GM19099 (cell line): ENCODE measurements around the gene NCK2.

Experiments
- POLR2A ChIP-seq: IDR thresholded peaks from 3 replicates; pipeline ENCODE4 v1.6.1; 2011; ENCODE audit warnings: low read depth; ENCODE audit not compliant: insufficient read length; ENCODE audit errors: extremely low read depth

Gene NCK2

DNA sequence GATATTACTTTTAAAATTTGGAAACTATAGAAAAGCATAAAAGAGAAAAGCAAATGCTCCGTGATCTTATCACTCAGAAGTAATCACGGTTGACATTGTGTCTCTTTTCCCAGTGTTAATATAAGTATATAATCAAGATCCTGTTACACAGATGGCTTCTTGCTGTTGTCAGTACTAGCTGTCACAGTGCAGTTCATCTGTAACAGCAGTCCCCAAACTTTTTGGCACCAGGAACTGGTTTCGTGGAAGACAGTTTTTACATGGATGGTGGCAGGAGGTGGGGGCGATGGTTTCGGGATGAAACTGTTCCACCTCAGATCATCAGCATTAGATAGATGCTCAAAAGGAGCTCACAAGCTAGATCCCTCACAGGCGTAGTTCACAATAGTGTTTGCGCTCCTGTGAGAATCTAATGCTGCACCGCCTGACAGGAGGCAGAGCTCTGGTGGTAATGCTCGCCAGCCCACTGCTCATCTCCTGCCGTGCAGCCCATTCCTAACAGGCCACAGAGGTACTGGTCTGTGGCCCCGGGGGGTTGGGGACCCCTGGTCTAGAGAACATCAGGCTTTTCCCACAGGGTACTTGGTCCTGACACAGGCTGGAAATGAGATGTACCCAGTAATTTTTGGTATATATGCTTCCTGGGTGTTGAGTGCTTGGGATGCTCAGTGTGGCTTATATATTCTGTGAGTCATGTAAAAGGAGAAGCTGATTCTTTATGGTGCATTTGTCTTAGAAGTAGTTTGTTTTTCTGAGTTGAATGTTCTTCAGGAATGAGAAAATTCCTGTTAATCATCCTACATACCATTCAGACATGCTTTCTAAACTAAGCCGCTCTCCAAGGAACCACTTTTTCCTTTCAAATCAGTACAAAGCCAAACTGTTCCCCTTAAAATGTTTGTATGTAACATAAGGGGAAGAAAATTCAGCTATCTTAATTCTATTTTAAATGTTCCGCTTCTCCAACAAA is 121.8 kb downstream of the NCK2 start:
- TF ChIP-seq POLR2A = no peak

DNA sequence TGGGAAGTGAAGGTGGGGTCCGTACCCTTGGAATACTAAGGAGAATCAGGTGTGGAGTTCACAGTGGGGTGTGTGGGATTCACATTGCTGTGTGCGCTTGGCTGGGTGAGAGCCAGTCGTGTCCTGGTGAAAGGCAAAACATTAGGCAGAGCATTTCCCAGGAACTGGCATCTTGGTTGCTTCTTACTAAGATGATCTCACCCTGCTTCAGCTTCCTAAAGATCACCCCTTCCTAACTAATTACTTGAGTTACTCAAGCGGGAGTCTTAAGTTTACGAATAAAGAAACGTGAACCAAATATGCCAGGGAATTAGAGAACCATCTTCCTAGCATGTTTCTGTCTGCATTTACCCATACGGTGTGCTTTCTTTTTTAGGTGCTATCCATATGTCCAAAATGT is 122.9 kb downstream of the NCK2 start:
- no peak for TF ChIP-seq POLR2A

DNA sequence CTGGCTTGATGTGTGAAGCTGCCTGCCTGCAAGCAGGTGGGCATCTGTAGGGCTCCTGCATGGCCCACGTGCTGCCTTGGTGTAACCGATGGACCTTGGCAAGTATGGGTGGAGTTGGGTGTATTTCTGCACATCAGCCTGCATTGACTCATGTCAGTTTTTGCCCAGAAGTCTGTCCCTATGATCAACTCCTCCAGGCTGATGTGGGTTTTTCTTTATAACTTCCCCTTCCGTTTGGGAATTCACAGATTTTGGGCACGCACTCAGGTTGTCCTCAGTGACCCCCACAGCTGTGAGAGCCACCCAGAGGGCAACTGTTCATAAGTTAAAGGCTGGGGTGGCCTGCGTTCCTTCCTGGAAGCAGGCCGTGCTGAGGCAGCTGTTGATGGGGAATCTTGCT is 123.3 kb downstream of the NCK2 start:
- no peak for TF ChIP-seq POLR2A

DNA sequence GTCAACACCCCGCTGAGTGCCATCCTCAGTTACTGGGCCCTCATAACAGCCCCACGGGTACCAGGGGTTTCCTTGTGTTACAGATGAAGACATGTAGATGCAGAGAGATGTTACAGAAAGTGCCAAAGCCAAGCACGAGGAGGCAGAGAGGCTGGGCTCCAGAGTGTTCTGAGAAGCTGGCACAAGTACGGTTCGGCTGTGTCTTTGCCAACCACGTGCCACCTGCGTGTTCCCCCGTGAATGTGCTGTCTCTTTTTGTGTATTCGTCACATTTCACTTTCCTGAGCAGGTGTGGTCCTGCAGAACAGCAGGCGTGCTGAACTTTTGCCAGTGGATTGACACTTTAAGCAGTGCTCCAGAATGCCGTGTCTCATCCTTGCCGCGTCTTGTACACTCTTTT is 124.6 kb downstream of the NCK2 start:
- TF ChIP-seq POLR2A = no peak

DNA sequence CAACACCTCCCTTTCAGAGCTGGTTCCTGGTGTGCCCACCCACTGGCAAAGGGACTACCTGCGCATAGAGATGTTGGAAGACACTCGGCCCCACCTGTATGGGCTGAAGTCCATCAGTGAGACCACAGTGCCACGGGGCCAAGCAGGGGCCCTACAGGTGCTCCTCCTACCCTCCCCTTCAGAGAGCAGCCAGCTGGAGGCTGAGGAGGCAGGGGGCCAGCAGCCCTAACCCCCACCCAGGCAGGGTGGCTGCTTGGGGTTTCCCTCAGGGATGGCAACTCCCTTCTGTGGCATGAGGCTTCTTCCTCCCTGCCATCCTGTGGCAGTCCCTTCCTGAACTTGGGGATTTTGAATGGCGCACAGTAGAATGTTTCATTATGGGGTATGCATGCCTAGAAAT is 125.3 kb downstream of the NCK2 start:
- TF ChIP-seq POLR2A = no peak

DNA sequence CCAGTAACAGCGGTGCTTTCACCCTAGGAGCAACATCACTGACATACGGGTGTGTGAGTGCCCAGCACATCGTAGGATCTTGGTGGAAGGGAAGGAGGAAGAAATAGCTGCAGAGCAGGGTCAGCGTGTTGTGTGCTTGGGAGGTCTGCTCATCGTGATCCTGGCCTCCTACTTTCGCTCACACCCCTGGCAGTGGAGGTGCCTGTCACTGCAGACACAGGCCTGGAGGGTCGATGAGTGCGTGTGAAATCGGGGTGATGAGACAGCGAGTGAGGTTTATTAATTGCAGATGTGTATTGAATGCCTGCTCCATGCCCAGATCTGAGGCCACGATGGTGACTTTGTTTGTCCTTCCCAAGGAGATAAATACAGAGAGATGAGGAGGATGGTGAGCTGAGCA is 126.1 kb downstream of the NCK2 start:
- TF ChIP-seq POLR2A = no peak

DNA sequence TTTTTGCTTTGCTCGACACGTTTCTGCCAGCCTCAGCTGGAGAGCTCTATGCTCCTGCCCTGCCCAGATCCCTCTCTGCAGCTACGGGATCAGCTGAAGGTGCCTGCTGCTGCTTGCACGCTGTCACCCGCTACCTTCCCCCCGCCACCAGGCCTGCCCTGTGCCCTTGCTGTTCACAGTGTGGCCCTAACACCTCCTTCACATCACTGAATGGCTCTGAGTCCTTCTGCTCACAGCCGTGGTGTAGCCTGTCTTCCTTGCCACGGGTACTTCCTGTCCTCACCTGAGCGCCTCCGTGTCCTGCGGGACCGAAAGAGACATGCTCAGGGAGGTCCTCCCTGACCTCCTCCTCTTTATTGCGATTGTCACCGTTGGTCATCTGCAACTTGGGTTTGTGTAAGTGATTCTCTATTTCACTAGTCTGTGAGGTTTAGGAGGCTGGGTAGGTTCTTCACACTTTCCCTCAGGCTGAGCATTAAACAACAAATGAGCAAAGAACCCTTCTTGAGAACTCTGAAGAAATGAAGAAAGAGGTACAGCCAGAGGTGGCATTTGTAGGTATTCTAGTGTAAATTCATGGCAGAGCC is 127.5 kb downstream of the NCK2 start:
- TF ChIP-seq POLR2A = no peak

DNA sequence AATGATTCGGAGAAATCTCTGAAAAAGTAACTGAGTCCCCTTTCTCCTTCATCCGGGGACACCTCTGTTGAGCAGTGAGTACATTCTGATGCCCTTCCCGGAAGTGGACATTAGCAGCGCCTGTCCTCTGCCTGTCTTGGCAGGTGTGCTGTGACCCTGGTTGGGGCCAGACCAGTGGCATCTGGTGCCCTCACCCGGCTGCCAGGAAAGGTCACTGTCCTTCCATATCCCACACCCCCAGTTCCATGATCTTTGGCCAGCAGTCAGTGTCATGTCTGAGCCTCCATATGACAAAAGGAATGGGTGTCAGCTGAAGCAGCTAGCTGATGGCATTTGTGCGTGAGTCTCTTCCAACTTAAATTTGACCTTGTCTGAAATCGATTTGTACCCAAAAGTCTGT is 128.1 kb downstream of the NCK2 start:
- TF ChIP-seq POLR2A = no peak

DNA sequence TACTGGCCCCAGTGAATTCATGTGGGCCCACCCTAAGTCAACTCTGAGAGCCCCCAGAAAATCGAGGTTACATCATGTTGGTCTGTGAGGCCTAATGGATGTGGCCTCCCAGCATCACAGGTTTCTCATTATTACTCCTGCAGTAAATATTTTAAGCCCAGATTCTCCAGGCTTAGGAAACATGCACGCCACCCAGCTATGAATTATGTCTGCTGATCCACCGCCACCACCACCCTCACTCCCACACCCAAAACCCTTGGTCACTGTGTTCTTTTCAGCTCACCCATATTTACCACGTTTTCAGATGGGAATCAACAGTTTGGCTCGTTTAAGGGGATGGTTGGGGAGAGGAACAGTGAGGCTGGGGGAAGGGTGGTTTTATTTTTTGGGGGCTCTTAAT is 128.6 kb downstream of the NCK2 start:
- no peak for TF ChIP-seq POLR2A

DNA sequence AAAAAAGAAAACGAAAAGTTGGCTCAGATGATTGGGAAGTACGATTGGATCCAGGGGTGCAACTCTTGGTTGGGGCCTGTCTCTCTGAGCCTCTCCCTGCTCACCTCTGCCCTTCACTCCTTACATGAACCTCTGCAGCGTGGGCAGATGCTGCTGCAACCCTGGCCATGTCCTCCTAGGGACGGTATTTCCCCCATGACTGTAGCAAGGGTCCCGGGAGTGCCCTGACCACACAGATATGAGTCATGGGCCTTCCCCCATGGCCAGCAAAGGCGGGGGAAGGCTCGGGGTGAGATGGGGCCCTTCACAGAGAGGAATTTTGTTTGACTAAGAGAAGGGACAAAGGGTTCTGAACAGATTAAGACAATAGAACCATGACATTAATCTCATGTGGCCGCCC is 129.0 kb downstream of the NCK2 start:
- no peak for TF ChIP-seq POLR2A

DNA sequence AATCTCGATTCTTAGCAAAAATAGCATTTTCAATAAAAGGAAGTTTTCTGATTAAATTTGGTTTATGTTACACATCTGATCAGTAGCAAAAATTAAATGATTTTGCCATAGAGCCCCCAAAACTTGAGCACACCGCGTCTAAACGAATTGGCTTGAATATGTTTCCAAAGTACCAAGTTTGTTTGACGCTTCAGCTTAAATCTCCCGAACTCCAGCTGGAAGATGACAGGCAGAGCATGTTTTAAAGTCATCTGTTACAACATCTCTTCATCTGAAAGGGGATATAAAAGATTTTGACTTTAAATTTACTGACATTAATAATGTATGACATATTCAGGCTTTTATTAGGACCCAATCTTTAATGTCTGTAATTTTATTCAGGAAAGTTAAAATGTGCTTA is 129.8 kb downstream of the NCK2 start:
- TF ChIP-seq POLR2A = no peak

DNA sequence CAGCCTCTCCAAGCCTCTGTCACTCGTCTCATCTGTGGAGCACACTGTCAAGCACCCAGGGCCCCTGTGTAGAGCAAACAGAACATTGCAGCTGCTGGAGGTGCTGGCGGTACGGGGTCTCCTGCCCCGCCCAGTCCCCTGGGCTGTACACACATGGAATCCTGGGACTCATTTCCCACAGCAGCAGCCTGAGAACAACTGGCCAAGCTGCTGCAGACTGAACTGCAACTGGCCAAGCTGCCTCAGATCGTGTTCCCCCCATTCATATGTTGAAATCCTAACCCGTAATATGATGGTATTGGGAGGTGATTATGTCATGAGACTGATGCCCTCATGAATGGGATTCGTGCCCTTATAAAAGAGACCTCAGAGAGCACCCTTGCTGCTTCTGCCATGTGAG is 130.5 kb downstream of the NCK2 start:
- TF ChIP-seq POLR2A = no peak

DNA sequence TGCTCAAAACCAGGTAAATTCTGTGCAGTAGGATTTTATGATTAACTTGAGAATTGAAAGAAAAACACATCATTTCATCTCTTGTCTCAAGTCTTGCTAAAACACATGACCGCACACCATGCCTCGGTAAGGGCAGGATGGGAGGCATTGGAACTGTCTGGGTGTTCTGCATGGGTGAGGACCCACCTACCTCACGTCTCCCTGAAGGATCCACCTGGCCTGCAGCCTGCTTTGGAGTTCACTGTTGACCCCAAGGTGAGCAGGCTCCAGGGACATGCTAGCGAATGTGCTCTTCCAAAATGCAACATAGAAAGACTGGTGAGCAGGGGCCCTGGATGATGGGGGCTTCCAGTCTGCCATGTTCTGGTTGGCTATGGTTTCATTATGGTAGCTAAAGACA is 131.5 kb downstream of the NCK2 start:
- no peak for TF ChIP-seq POLR2A

DNA sequence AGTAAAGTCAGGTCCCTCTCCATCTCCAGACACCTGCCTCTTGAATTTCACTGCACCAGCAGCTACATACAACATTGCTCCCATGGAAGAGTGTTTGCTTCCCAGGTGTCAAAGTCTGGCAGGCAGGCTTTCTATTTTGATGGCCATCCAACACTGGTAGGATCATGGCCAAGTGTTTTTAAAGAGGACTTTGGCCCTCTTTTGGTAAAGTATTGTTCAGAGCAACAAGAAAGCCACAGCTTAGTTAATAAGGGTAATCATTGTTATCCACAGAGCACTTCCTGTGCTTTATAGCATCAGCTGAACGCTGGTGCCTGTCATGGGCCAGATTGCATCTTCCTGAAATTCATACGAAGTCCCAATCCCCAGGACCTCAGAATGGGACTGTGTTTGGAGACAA is 133.2 kb downstream of the NCK2 start:
- TF ChIP-seq POLR2A = no peak

DNA sequence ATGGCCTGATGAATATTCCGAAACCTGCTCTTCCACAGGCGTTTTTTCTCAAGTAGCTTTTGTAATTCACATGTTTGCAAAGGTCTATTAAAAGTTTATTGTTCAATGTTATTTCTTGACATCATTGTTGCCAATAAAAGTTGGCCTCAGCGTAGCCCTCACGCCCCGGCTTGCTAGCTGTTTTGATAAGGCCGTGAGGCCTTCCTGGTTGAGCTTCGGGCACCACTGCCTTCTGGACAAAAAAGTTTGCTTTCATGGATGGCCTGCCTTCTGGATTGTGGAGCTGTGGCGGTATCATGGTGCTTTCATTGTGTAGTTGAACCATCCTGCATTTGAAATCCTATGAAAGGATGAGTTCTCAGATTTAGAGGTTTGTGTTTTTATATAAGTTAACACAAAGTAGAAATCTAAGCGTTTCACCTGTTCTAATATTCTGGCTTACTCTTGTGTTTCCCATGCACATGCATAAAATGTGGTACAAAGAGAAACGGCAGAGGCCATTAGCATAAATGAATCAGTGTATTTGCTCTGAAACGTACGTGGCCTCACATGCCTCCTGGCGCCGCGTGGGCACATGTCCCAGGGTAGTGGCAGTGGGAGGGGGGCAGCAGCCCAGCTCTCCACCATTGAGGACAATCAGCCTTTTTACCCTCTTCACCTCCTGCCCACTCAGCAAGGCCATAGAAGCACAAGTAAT is 134.5 kb downstream of the NCK2 start:
- TF ChIP-seq POLR2A = no peak
